ENCODE results near the gene PLXNA4. TPM values are rescaled to one million over a fixed set of nuclear protein-coding genes. Genes with fewer than 3 reads are reported as not detected.

PLXNA4 gene
- total RNA-seq, 2 donors from 2014 or later, result 12.2 to 27.7 TPM

- Histone ChIP-seq H3K36me3 (peaks cover 3% of the 10 kb centered on the region), H3K27ac (no peak overlapping the region), H3K4me3 (no peak overlapping the region), H3K27me3 (replicated peaks; ENCODE audit: insufficient read depth) (no peaks in the 10 kb centered on the region), H3K9me3 (no peaks in the 10 kb centered on the region), H3K4me1 (ENCODE audit: control insufficient read depth in 1 of 2, low read depth in 2 of 2) (no peaks in the 10 kb centered on the region)
- no peak for TF ChIP-seq CTCF (IDR thresholded peaks at IDR 0.05)
- DNase-seq (ENCODE audit: low spot score) (no peak), ATAC-seq (ENCODE audit: insufficient number of reproducible peaks, low FRiP score, low read depth) (no peak)
Observed at GRCh38 chr7:132221356-132221755, 354.9 kb downstream of the PLXNA4 start.

- no peak for TF ChIP-seq CTCF (IDR thresholded peaks at IDR 0.05)
- ATAC-seq (ENCODE audit: insufficient number of reproducible peaks, low FRiP score, low read depth) (no peak), DNase-seq (ENCODE audit: low spot score) (no peak)
- no peaks in the 10 kb centered on the region for H3K4me1 ChIP-seq (ENCODE audit: control insufficient read depth in 1 of 2, low read depth in 2 of 2)
- no peaks in the 10 kb centered on the region for H3K9me3 ChIP-seq
- H3K27ac ChIP-seq, result no peak overlapping the region
- no peak overlapping the region for H3K4me3 ChIP-seq
- peaks cover 3% of the 10 kb centered on the region for H3K36me3 ChIP-seq
- no peaks in the 10 kb centered on the region for H3K27me3 ChIP-seq (replicated peaks; ENCODE audit: insufficient read depth)
Observed at GRCh38 chr7:132220060-132220459, 356.2 kb downstream of the PLXNA4 start.

- no peaks in the 10 kb centered on the region for H3K9me3 ChIP-seq
- H3K27ac ChIP-seq, result no peak overlapping the region
- H3K4me1 ChIP-seq (ENCODE audit: control insufficient read depth in 1 of 2, low read depth in 2 of 2), result no peaks in the 10 kb centered on the region
- DNase-seq (ENCODE audit: low spot score) (no peak), ATAC-seq (ENCODE audit: insufficient number of reproducible peaks, low FRiP score, low read depth) (no peak)
- no peak for TF ChIP-seq CTCF (IDR thresholded peaks at IDR 0.05)
- peaks cover 3% of the 10 kb centered on the region for H3K36me3 ChIP-seq
- H3K27me3 ChIP-seq (replicated peaks; ENCODE audit: insufficient read depth), result no peaks in the 10 kb centered on the region
- no peak overlapping the region for H3K4me3 ChIP-seq
Observed at GRCh38 chr7:132218876-132219275, 357.4 kb downstream of the PLXNA4 start.

- Histone ChIP-seq H3K9me3 (no peaks in the 10 kb centered on the region), H3K36me3 (peaks cover 3% of the 10 kb centered on the region), H3K27me3 (replicated peaks; ENCODE audit: insufficient read depth) (no peaks in the 10 kb centered on the region), H3K4me1 (ENCODE audit: control insufficient read depth in 1 of 2, low read depth in 2 of 2) (no peaks in the 10 kb centered on the region), H3K27ac (no peak overlapping the region), H3K4me3 (no peak overlapping the region)
- ATAC-seq (ENCODE audit: insufficient number of reproducible peaks, low FRiP score, low read depth), result no peak
- no peak for DNase-seq (ENCODE audit: low spot score)
- TF ChIP-seq CTCF (IDR thresholded peaks at IDR 0.05), result no peak
Observed at GRCh38 chr7:132216847-132217525, 359.3 kb downstream of the PLXNA4 start.

GRCh38 chr7:132214452-132214851 lies 361.8 kb downstream of the PLXNA4 start:
- ATAC-seq (ENCODE audit: insufficient number of reproducible peaks, low FRiP score, low read depth), result no peak
- peaks cover 5% of the 10 kb centered on the region for H3K36me3 ChIP-seq
- H3K4me1 ChIP-seq (ENCODE audit: control insufficient read depth in 1 of 2, low read depth in 2 of 2), result no peaks in the 10 kb centered on the region
- no peak overlapping the region for H3K27ac ChIP-seq
- no peak for TF ChIP-seq CTCF (IDR thresholded peaks at IDR 0.05)
- H3K27me3 ChIP-seq (replicated peaks; ENCODE audit: insufficient read depth), result no peaks in the 10 kb centered on the region
- no peak for DNase-seq (ENCODE audit: low spot score)
- H3K4me3 ChIP-seq, result no peak overlapping the region
- no peaks in the 10 kb centered on the region for H3K9me3 ChIP-seq

Data from thoracic aorta (tissue), 2 donors.